ENCODE data around the gene SUN2.

- TF ChIP-seq CTCF (IDR thresholded peaks at IDR 0.05): no peak
- TF ChIP-seq POLR2A (IDR thresholded peaks at IDR 0.05): no peak
Observed at GRCh38 chr22:38733724-38734381, 21.9 kb downstream of the SUN2 start.
